Mesendoderm (in vitro differentiated cells): ENCODE data around the gene TLE4.

Experiments used
- DNase-seq: peaks from one replicate; pipeline ENCODE4 v3.0.0; 2013
- H2AK5ac ChIP-seq: 2 replicates; pipeline ENCODE4 v1.6.1; 2013; ENCODE audit warnings: low read length, inconsistent platforms
- H2BK120ac ChIP-seq: 2 replicates; pipeline ENCODE4 v1.6.1; 2013; ENCODE audit warnings: low read depth, mild to moderate bottlenecking, low read length, moderate library complexity, mixed read lengths
- H2BK15ac ChIP-seq: replicated peaks from 2 replicates; pipeline ENCODE4 v1.6.1; 2013; ENCODE audit warnings: low read depth, mild to moderate bottlenecking, moderate library complexity
- H2BK5ac ChIP-seq: 2 replicates; pipeline ENCODE4 v1.6.1; 2013; ENCODE audit warnings: low read length, inconsistent platforms
- H3K18ac ChIP-seq: 2 replicates; pipeline ENCODE4 v1.6.1; 2013; ENCODE audit warnings: mild to moderate bottlenecking, low read length, mixed read lengths
- H3K23ac ChIP-seq: one replicate; pipeline ENCODE4 v1.6.1; 2013; ENCODE audit warnings: low read length
- H3K27ac ChIP-seq: 2 replicates; pipeline ENCODE4 v1.5.1; 2013; ENCODE audit warnings: low read depth, mild to moderate bottlenecking, inconsistent platforms, low read length, moderate library complexity
- H3K27me3 ChIP-seq: 2 replicates; pipeline ENCODE4 v1.6.1; 2013; ENCODE audit warnings: low read length, control low read depth, mild to moderate bottlenecking, inconsistent platforms; ENCODE audit not compliant: insufficient read depth, poor library complexity
- H3K36me3 ChIP-seq: 2 replicates; pipeline ENCODE4 v1.6.1; 2013; ENCODE audit warnings: low read length, inconsistent platforms; ENCODE audit not compliant: control insufficient read depth, insufficient read depth
- H3K4ac ChIP-seq: one replicate; pipeline ENCODE4 v1.6.1; 2013; ENCODE audit warnings: low read depth, mild to moderate bottlenecking, low read length, moderate library complexity
- H3K4me1 ChIP-seq: 2 replicates; pipeline ENCODE4 v1.6.1; 2013; ENCODE audit warnings: low read depth, low read length, inconsistent platforms; ENCODE audit not compliant: control insufficient read depth
- H3K4me2 ChIP-seq: 2 replicates; pipeline ENCODE4 v1.6.1; 2013; ENCODE audit warnings: low read length
- H3K4me3 ChIP-seq: 2 replicates; pipeline ENCODE4 v1.5.1; 2013; ENCODE audit warnings: mild to moderate bottlenecking, low read length
- H3K56ac ChIP-seq: one replicate; pipeline ENCODE4 v1.6.1; 2013; ENCODE audit warnings: low read length
- H3K79me1 ChIP-seq: 2 replicates; pipeline ENCODE4 v1.6.1; 2013; ENCODE audit warnings: low read length, inconsistent platforms
- H3K79me2 ChIP-seq: 2 replicates; pipeline ENCODE4 v1.6.1; 2013; ENCODE audit warnings: mild to moderate bottlenecking, low read length; ENCODE audit not compliant: control insufficient read depth, insufficient read depth
- H3K9ac ChIP-seq: 2 replicates; pipeline ENCODE4 v1.6.1; 2013; ENCODE audit warnings: low read length, inconsistent platforms
- H4K5ac ChIP-seq: one replicate; pipeline ENCODE4 v1.6.1; 2013; ENCODE audit warnings: low read length
- H4K8ac ChIP-seq: one replicate; pipeline ENCODE4 v1.6.1; 2013; ENCODE audit warnings: low read depth, mild to moderate bottlenecking, control low read depth, low read length, moderate library complexity
- WGBS: extraction: QIAGEN DNeasy Blood & Tissue Kit; methylation state at CpG from one replicate; pipeline ENCODE4 v1.1.7; 2013; ENCODE audit warnings: low lambda C conversion rate, missing lambda C conversion rate; ENCODE audit not compliant: insufficient coverage; ENCODE audit errors: extremely low coverage; 5-methylcytosine and 5-hydroxymethylcytosine counted together

Gene TLE4

DNA sequence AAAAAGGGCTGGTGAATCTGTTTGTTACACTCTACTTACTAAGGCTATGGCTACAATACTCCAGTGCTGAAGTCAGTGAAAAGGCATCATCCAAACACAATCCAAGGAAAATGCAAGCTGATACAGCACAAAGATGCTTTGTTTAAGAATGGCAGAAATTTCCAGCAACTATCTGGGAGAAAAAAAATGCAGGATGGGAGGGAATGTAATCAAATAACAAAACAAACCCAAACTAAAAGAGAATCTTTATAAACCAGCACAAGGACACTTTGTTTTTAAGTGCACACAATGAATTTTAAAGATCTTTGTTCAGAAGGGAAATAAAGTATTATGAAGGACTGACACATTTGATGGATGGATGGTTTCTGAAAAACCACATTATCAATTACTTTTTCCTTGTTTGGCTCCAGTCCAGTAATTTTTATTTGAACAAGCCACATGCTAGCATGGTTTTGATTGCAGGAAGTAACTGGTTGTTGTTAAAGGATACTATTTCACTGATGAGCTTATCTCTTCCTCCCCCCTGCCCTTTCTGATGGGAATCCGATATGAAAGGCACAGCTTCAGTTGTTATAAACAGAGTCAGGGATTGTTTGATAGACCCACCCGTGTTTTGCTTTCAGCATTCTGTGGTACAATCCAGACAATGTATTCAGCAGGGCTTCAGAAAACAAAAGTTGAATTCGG lies 12.1 kb upstream of the TLE4 start:
- no peak overlapping the region for H2BK15ac ChIP-seq
- H4K8ac ChIP-seq = no peak overlapping the region
- no peak overlapping the region for H3K4me2 ChIP-seq
- H3K56ac ChIP-seq = no peak overlapping the region
- no peak overlapping the region for H3K27ac ChIP-seq
- no CpG with 5 or more reads among the region's 3 CpGs for WGBS
- no peaks in the 10 kb centered on the region for H3K27me3 ChIP-seq
- no peak overlapping the region for H3K4ac ChIP-seq
- H3K9ac ChIP-seq = no peak overlapping the region
- no peak overlapping the region for H2BK120ac ChIP-seq
- H3K36me3 ChIP-seq = no peaks in the 10 kb centered on the region
- no peak overlapping the region for H3K4me3 ChIP-seq
- H3K18ac ChIP-seq = no peak overlapping the region
- no peak overlapping the region for H4K5ac ChIP-seq
- no peak overlapping the region for H2AK5ac ChIP-seq
- H3K79me1 ChIP-seq = no peaks in the 10 kb centered on the region
- no peak overlapping the region for H2BK5ac ChIP-seq
- no peaks in the 10 kb centered on the region for H3K4me1 ChIP-seq
- H3K23ac ChIP-seq = no peak overlapping the region
- DNase-seq = no peak
- no peaks in the 10 kb centered on the region for H3K79me2 ChIP-seq

- Histone ChIP-seq H2AK5ac (no peak overlapping the region), H4K8ac (no peak overlapping the region), H2BK5ac (no peak overlapping the region), H3K4me3 (no peak overlapping the region), H3K56ac (no peak overlapping the region), H3K4ac (no peak overlapping the region), H3K27me3 (no peaks in the 10 kb centered on the region), H4K5ac (no peak overlapping the region), H3K79me2 (no peaks in the 10 kb centered on the region), H3K4me2 (no peak overlapping the region), H3K27ac (no peak overlapping the region), H3K79me1 (no peaks in the 10 kb centered on the region), H2BK15ac (no peak overlapping the region), H3K9ac (no peak overlapping the region), H2BK120ac (no peak overlapping the region), H3K4me1 (no peaks in the 10 kb centered on the region), H3K18ac (no peak overlapping the region), H3K36me3 (no peaks in the 10 kb centered on the region), H3K23ac (no peak overlapping the region)
- DNase-seq = no peak
- WGBS = no CpG with 5 or more reads among the region's 5 CpGs
Observed at GRCh38 chr9:79562749-79563386, 8.9 kb upstream of the TLE4 start.

DNA sequence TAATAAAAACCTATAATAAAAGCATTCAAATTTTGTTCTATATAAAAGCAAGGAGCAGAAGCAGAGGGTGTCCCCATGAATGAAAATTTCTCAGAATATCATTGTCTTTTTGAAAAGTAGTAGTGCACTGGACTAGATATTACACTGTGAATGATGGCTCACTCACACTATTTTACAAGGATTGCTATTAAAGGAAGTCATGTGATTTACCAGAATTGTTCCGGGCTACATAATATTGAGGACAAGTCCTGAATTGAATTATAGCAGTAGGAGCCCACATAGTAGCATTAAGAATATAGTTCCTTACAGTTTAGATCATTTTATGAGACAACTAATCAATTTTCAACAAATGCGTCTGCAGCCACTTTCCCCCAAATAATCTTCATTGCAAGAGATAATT lies 7.7 kb upstream of the TLE4 start:
- no peak overlapping the region for H4K8ac ChIP-seq
- no peaks in the 10 kb centered on the region for H3K4me1 ChIP-seq
- H2BK15ac ChIP-seq = no peak overlapping the region
- H3K4ac ChIP-seq = no peak overlapping the region
- no peak overlapping the region for H2BK5ac ChIP-seq
- no peak overlapping the region for H3K9ac ChIP-seq
- H3K36me3 ChIP-seq = no peaks in the 10 kb centered on the region
- H3K27ac ChIP-seq = no peak overlapping the region
- no peak overlapping the region for H2BK120ac ChIP-seq
- no peaks in the 10 kb centered on the region for H3K79me2 ChIP-seq
- no peaks in the 10 kb centered on the region for H3K79me1 ChIP-seq
- no peak overlapping the region for H3K4me2 ChIP-seq
- H3K23ac ChIP-seq = no peak overlapping the region
- no CpG with 5 or more reads among the region's 2 CpGs for WGBS
- no peak overlapping the region for H3K18ac ChIP-seq
- no peak overlapping the region for H3K56ac ChIP-seq
- H3K4me3 ChIP-seq = no peak overlapping the region
- no peak overlapping the region for H2AK5ac ChIP-seq
- no peaks in the 10 kb centered on the region for H3K27me3 ChIP-seq
- no peak overlapping the region for H4K5ac ChIP-seq
- DNase-seq = no peak

DNA sequence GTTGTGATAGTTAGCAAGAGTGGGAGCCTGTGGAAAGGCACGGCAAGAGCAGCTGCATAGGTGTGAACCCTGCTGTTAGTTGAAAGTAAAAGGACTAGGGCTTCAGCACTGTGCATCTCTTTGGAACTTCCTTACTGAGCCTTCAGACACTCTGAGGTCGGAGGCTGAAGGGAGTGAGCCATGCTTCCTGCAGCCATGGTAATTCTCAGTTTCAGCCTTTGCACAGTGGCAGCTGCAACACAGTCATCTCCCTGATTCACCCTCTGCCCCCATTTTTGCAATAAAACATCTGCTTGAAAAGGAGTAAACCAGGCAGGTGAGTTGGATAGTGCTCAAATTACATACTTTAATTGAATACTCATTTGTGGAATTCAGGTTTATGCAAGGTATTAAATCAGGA lies 6.5 kb upstream of the TLE4 start:
- Histone ChIP-seq H3K4ac (no peak overlapping the region), H3K56ac (no peak overlapping the region), H3K23ac (no peak overlapping the region), H3K79me1 (no peaks in the 10 kb centered on the region), H2BK15ac (no peak overlapping the region), H3K27me3 (no peaks in the 10 kb centered on the region), H4K5ac (no peak overlapping the region), H3K4me3 (no peak overlapping the region), H3K4me2 (no peak overlapping the region), H2BK5ac (no peak overlapping the region), H2BK120ac (no peak overlapping the region), H3K18ac (no peak overlapping the region), H3K79me2 (no peaks in the 10 kb centered on the region), H2AK5ac (no peak overlapping the region), H3K4me1 (no peaks in the 10 kb centered on the region), H4K8ac (no peak overlapping the region), H3K27ac (no peak overlapping the region), H3K36me3 (no peaks in the 10 kb centered on the region), H3K9ac (no peak overlapping the region)
- no peak for DNase-seq
- no CpG with 5 or more reads among the region's 2 CpGs for WGBS

- Histone ChIP-seq H3K56ac (no peak overlapping the region), H3K4me2 (no peak overlapping the region), H3K79me2 (no peaks in the 10 kb centered on the region), H2BK15ac (no peak overlapping the region), H2BK120ac (no peak overlapping the region), H3K79me1 (no peaks in the 10 kb centered on the region), H3K9ac (no peak overlapping the region), H2AK5ac (no peak overlapping the region), H2BK5ac (no peak overlapping the region), H3K23ac (no peak overlapping the region), H4K5ac (no peak overlapping the region), H3K4me1 (no peaks in the 10 kb centered on the region), H3K27ac (no peak overlapping the region), H3K4me3 (no peak overlapping the region), H3K4ac (no peak overlapping the region), H3K36me3 (no peaks in the 10 kb centered on the region), H3K18ac (no peak overlapping the region), H3K27me3 (no peaks in the 10 kb centered on the region), H4K8ac (no peak overlapping the region)
- WGBS = no CpG with 5 or more reads among the region's 2 CpGs
- DNase-seq = peak; percentile 41
Observed at GRCh38 chr9:79567671-79568098, 4.1 kb upstream of the TLE4 start.
